Prostate gland (tissue), 2 donors: ENCODE measurements around the gene MCU.

Source experiments
- POLR2A ChIP-seq: fragments of 450-650 bp; IDR thresholded peaks from one replicate; pipeline ENCODE4 v1.6.1; 2016; ENCODE audit warnings: antibody characterized with exemption, mild to moderate bottlenecking
- POLR2AphosphoS5 ChIP-seq: sonication (generic); formaldehyde crosslinking; IDR thresholded peaks from one replicate; pipeline ENCODE4 v1.6.1; 2017; ENCODE audit warnings: antibody characterized with exemption
- TF ChIP-seq, protein P1 (sequence below), 4 experiments: fragments of 200-600 bp in 2 of 4; fragments of 450-650 bp in 2 of 4; sonication (generic) in 2 of 4; IDR thresholded peaks; 1 replicate in 3 of 4; 2 replicates in 1 of 4; pipeline ENCODE4 v1.5.1; 2016 to 2019; ENCODE audit warnings: antibody characterized with exemption in 4 of 4, mild to moderate bottlenecking in 2 of 4, moderate library complexity in 2 of 4

- TF ChIP-seq, protein P1, sequence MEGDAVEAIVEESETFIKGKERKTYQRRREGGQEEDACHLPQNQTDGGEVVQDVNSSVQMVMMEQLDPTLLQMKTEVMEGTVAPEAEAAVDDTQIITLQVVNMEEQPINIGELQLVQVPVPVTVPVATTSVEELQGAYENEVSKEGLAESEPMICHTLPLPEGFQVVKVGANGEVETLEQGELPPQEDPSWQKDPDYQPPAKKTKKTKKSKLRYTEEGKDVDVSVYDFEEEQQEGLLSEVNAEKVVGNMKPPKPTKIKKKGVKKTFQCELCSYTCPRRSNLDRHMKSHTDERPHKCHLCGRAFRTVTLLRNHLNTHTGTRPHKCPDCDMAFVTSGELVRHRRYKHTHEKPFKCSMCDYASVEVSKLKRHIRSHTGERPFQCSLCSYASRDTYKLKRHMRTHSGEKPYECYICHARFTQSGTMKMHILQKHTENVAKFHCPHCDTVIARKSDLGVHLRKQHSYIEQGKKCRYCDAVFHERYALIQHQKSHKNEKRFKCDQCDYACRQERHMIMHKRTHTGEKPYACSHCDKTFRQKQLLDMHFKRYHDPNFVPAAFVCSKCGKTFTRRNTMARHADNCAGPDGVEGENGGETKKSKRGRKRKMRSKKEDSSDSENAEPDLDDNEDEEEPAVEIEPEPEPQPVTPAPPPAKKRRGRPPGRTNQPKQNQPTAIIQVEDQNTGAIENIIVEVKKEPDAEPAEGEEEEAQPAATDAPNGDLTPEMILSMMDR (IDR thresholded peaks at IDR 0.05): no peak
- TF ChIP-seq POLR2A (no peak), POLR2AphosphoS5 (no peak)
Observed at GRCh38 chr10:72660220-72660619, 31.7 kb upstream of the MCU start.
